B cell (primary cell): Measurements from ENCODE around the gene CCDC13.

Experiments used
- EZH2 ChIP-seq: IDR thresholded peaks from 2 replicates; pipeline ENCODE4 v1.6.1; 2012; ENCODE audit warnings: borderline replicate concordance, low read depth, mild to moderate bottlenecking, moderate library complexity, low read length; ENCODE audit not compliant: insufficient read depth, poor library complexity, severe bottlenecking
- TF ChIP-seq, protein P1 (sequence below): fragments of 200-600 bp; IDR thresholded peaks from one replicate; pipeline ENCODE4 v1.8.0; 2022; ENCODE audit warnings: antibody characterized with exemption, mild to moderate bottlenecking

DNA sequence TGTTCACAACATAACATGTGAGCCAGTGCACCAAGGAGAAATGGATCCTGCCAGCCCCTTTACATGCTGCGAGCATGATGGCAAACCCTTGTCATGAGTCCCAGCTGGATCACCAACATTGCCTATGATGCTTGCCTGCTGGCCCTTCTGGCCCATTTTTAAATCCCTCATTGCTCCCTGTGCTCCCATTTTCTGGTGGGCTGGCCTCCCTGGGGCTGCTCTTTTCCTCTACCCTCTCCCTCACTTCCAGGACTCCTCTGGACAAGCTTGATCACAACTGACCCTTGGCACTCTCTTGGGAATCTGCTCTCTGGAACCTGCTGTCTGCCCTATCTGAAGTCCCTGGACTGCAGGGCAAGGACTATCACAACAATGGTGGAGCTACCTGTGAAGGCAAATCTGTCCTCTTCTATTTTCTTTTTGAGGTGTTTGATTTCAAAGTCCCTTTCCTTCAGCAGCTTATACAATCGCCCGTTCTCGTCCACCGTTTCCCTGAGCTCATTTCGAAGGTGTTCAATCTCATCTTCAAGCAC, 16.3 kb downstream of the CCDC13 start:
- TF ChIP-seq, protein P1, sequence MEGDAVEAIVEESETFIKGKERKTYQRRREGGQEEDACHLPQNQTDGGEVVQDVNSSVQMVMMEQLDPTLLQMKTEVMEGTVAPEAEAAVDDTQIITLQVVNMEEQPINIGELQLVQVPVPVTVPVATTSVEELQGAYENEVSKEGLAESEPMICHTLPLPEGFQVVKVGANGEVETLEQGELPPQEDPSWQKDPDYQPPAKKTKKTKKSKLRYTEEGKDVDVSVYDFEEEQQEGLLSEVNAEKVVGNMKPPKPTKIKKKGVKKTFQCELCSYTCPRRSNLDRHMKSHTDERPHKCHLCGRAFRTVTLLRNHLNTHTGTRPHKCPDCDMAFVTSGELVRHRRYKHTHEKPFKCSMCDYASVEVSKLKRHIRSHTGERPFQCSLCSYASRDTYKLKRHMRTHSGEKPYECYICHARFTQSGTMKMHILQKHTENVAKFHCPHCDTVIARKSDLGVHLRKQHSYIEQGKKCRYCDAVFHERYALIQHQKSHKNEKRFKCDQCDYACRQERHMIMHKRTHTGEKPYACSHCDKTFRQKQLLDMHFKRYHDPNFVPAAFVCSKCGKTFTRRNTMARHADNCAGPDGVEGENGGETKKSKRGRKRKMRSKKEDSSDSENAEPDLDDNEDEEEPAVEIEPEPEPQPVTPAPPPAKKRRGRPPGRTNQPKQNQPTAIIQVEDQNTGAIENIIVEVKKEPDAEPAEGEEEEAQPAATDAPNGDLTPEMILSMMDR, result no peak
- no peak for TF ChIP-seq EZH2
